SK-N-SH (cell line): ENCODE data around the gene LRRC37B. TPM values are rescaled to one million over a fixed set of nuclear protein-coding genes. Genes with fewer than 3 reads are reported as not detected.
"Not testable (repeated sequence)": the region's sequence is repeated elsewhere in the genome, so short reads cannot be mapped to it uniquely, and the experiment has no call there.

Source experiments
- CTCF ChIA-PET: fragments of 300-600, 350-600 bp; formaldehyde crosslinking; extraction: SDS; loops from one replicate; lab custom pipeline; 2021; lab: Yijun Ruan, JAX
- POLR2A ChIA-PET: fragments of 350-600 bp; sonication (Branson Sonifier 250); formaldehyde crosslinking; extraction: SDS; loops from one replicate; lab custom pipeline; 2020; ENCODE audit warnings: antibody characterized with exemption, inconsistent platforms; lab: Yijun Ruan, JAX
- DNase-seq: peaks from one replicate; pipeline ENCODE4 v3.0.0; 2012
- H2AFZ ChIP-seq: fragments of 200-600 bp; sonication (generic); 2 replicates; pipeline ENCODE4 v1.8.1; 2016; ENCODE audit warnings: antibody characterized with exemption, mild to moderate bottlenecking, low read depth
- H3F3A ChIP-seq: fragments of 200-600 bp; sonication (generic); replicated peaks from 2 replicates; pipeline ENCODE3; 2016; ENCODE audit warnings: antibody characterized with exemption, mild to moderate bottlenecking; ENCODE audit not compliant: insufficient read depth
- H3K27ac ChIP-seq, 2 experiments: fragments of 200-500 bp in 1 of 2; fragments of 200-600 bp in 1 of 2; sonication (Bioruptor generic) in 1 of 2; sonication (generic), shearing (Covaris generic) in 1 of 2; 2 replicates each; pipeline versions ENCODE4 v1.5.1 to v1.6.1; 2014 to 2016; ENCODE audit warnings: low read depth in 2 of 2, inconsistent platforms in 1 of 2, low read length in 1 of 2, mild to moderate bottlenecking in 1 of 2, mixed read lengths in 1 of 2
- H3K27me3 ChIP-seq: fragments of 200-600 bp; sonication (generic), shearing (Covaris generic); 2 replicates; pipeline ENCODE4 v1.6.1; 2016; ENCODE audit warnings: mixed run types; ENCODE audit not compliant: insufficient read depth
- H3K36me3 ChIP-seq, 2 experiments: fragments of 200-500 bp in 1 of 2; fragments of 200-600 bp in 1 of 2; sonication (Bioruptor generic) in 1 of 2; sonication (generic) in 1 of 2; replicated peaks in 1 of 2; 2 replicates each; pipeline versions ENCODE3 to v1.5.1; 2014 to 2016; ENCODE audit warnings: low read length in 1 of 2, mild to moderate bottlenecking in 1 of 2; ENCODE audit not compliant: insufficient read depth in 2 of 2, control insufficient read depth in 1 of 2
- H3K4me1 ChIP-seq, 2 experiments: fragments of 200-500 bp in 1 of 2; fragments of 200-600 bp in 1 of 2; sonication (Bioruptor generic) in 1 of 2; sonication (generic), shearing (Covaris generic) in 1 of 2; 2 replicates each; pipeline versions ENCODE4 v1.5.1 to v1.6.1; 2014 to 2016; ENCODE audit warnings: low read depth in 1 of 2, low read length in 1 of 2, mixed run types in 1 of 2; ENCODE audit not compliant: insufficient read depth in 2 of 2, control insufficient read depth in 1 of 2
- H3K4me2 ChIP-seq: fragments of 200-600 bp; sonication (generic), shearing (Covaris generic); 2 replicates; pipeline ENCODE4 v1.6.1; 2017; ENCODE audit warnings: mixed run types
- H3K4me3 ChIP-seq, 2 experiments: fragments of 200-500 bp in 1 of 2; fragments of 200-600 bp in 1 of 2; sonication (Bioruptor generic) in 1 of 2; sonication (generic), shearing (Covaris generic) in 1 of 2; 2 replicates each; pipeline versions ENCODE4 v1.5.1 to v1.8.1; 2014 to 2016; ENCODE audit warnings: low read depth in 2 of 2, inconsistent platforms in 1 of 2, low read length in 1 of 2, mild to moderate bottlenecking in 1 of 2, mixed read lengths in 1 of 2, moderate library complexity in 1 of 2
- H3K79me2 ChIP-seq: fragments of 200-600 bp; sonication (generic); 2 replicates; pipeline ENCODE4 v1.8.1; 2017; ENCODE audit warnings: mild to moderate bottlenecking; ENCODE audit not compliant: insufficient read depth
- H3K9ac ChIP-seq: fragments of 200-600 bp; sonication (generic); 2 replicates; pipeline ENCODE4 v1.6.1; 2017; ENCODE audit warnings: mixed run types
- H3K9me2 ChIP-seq: fragments of 200-600 bp; sonication (generic); 2 replicates; pipeline ENCODE4 v1.6.1; 2017; ENCODE audit warnings: mixed run types
- H3K9me3 ChIP-seq: fragments of 200-600 bp; sonication (generic); 2 replicates; pipeline ENCODE4 v1.6.1; 2017; ENCODE audit warnings: mixed run types, mild to moderate bottlenecking, moderate library complexity
- H4K20me1 ChIP-seq: fragments of 200-600 bp; sonication (generic); 2 replicates; pipeline ENCODE4 v1.6.1; 2017; ENCODE audit warnings: mild to moderate bottlenecking, mixed run types; ENCODE audit not compliant: insufficient read depth
- EZH2phosphoT487 ChIP-seq: fragments of 200-600 bp; sonication (generic); IDR thresholded peaks from 2 replicates; pipeline ENCODE4 v1.6.1; 2017; ENCODE audit warnings: low read depth, mixed run types, mild to moderate bottlenecking, antibody characterized with exemption, moderate library complexity, borderline replicate concordance
- FOXJ3 ChIP-seq: sonication (generic); formaldehyde crosslinking; IDR thresholded peaks from 2 replicates; pipeline ENCODE4 v1.5.1; 2020; ENCODE audit warnings: mild to moderate bottlenecking, missing genetic modification reagents
- FOXM1 ChIP-seq: IDR thresholded peaks from 2 replicates; pipeline ENCODE4 v1.4.0; 2012; ENCODE audit warnings: low read depth, mild to moderate bottlenecking
- MXI1 ChIP-seq: IDR thresholded peaks from 2 replicates; pipeline ENCODE4 v1.6.1; 2012; ENCODE audit warnings: mild to moderate bottlenecking, low read depth, low read length, improper control_type of control experiment
- NRF1 ChIP-seq: IDR thresholded peaks from 2 replicates; pipeline ENCODE4 v1.6.1; 2012; ENCODE audit warnings: low read depth, mild to moderate bottlenecking, low read length
- RAD21 ChIP-seq: IDR thresholded peaks from 2 replicates; pipeline ENCODE4 v1.6.1; 2012; ENCODE audit warnings: mild to moderate bottlenecking, low read length
- REST ChIP-seq: IDR thresholded peaks from 2 replicates; pipeline ENCODE4 v1.6.1; 2012; ENCODE audit warnings: mild to moderate bottlenecking, low read depth, low read length, moderate library complexity
- SIN3A ChIP-seq: IDR thresholded peaks from 2 replicates; pipeline ENCODE4 v1.6.1; 2012; ENCODE audit warnings: low read depth, mild to moderate bottlenecking, low read length, moderate library complexity, borderline replicate concordance
- TAF1 ChIP-seq: IDR thresholded peaks from 2 replicates; pipeline ENCODE4 v1.6.1; 2012; ENCODE audit warnings: low read depth, mild to moderate bottlenecking, low read length, moderate library complexity, borderline replicate concordance
- YY1 ChIP-seq: IDR thresholded peaks from 2 replicates; pipeline ENCODE4 v1.4.0; 2012; ENCODE audit warnings: low read depth, mild to moderate bottlenecking
- WGBS: methylation state at CpG from one replicate; pipeline ENCODE4 v1.1.6; 2017; ENCODE audit warnings: low lambda C conversion rate; 5-methylcytosine and 5-hydroxymethylcytosine counted together
- polyA plus RNA-seq, 3 experiments: library from polyadenylated mRNA; depleted of rRNA; stranded (reverse); fragments of >200 nt; gene quantifications; 2 replicates each; pipeline ENCODE4 v1.2.3, GENCODE V29; 2012
- TF ChIP-seq, protein P1 (sequence below): IDR thresholded peaks from 2 replicates; pipeline ENCODE4 v1.4.0; 2012; ENCODE audit warnings: low read depth, borderline replicate concordance

The LRRC37B gene
- polyA plus RNA-seq, 1 of the 3 experiments (the other 2 are of a cell fraction), result 9.3 TPM

DNA sequence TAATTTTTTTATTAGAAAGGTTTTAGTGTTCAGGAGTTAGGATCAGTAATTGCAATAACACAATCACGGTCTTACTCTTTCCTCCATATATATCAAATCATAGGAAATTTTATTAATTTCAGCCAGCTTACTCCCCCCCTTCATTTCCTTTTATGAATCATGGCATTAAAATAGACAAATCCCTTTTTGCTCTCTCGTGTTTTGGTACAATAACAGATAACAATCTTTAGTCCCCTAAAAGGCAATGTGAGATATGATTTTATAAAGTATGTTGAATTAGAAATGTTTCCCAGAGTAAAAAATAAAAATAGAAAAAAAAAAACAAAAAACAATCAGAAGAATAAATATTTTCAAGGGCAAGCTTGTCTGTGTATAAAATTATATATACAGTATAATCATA, 92.5 kb downstream of the LRRC37B start:
- WGBS, result 14% methylated on average over 2 of the region's 2 CpGs
- peaks cover 10% of the 10 kb centered on the region for H3F3A ChIP-seq
- peak overlapping the region in 1 of 2 experiments; percentile 21; a peak in 2 of 4 replicates for H3K27ac ChIP-seq
- no peak for DNase-seq
- TF ChIP-seq NRF1 (no peak), TAF1 (no peak), FOXJ3 (CRISPR knock-in tag) (no peak), EZH2phosphoT487 (no peak), FOXM1 (no peak), RAD21 (no peak), MXI1 (no peak), SIN3A (no peak), YY1 (no peak), REST (no peak)
- TF ChIP-seq, protein P1, sequence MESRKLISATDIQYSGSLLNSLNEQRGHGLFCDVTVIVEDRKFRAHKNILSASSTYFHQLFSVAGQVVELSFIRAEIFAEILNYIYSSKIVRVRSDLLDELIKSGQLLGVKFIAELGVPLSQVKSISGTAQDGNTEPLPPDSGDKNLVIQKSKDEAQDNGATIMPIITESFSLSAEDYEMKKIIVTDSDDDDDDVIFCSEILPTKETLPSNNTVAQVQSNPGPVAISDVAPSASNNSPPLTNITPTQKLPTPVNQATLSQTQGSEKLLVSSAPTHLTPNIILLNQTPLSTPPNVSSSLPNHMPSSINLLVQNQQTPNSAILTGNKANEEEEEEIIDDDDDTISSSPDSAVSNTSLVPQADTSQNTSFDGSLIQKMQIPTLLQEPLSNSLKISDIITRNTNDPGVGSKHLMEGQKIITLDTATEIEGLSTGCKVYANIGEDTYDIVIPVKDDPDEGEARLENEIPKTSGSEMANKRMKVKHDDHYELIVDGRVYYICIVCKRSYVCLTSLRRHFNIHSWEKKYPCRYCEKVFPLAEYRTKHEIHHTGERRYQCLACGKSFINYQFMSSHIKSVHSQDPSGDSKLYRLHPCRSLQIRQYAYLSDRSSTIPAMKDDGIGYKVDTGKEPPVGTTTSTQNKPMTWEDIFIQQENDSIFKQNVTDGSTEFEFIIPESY, result no peak
- TF ChIP-seq, all 33 proteins: peak for 0
- H3K36me3 ChIP-seq, result no peaks in the 10 kb centered on the region
- peak overlapping the region; percentile 42; the same call in 1 of the 2 replicates for H3K4me2 ChIP-seq
- H3K9me3 ChIP-seq, result no peaks in the 10 kb centered on the region
- no peak overlapping the region for H3K9ac ChIP-seq
- no peaks in the 10 kb centered on the region for H4K20me1 ChIP-seq
- peaks cover 0 to 27% of the 10 kb centered on the region in 2 experiments; a peak in 2 of 4 replicates for H3K4me1 ChIP-seq
- H3K27me3 ChIP-seq, result no peaks in the 10 kb centered on the region
- H3K4me3 ChIP-seq, result no peak overlapping the region
- no peaks in the 10 kb centered on the region for H3K9me2 ChIP-seq
- ChIA-PET POLR2A (no interaction called here), CTCF (interaction anchor here (1.2 kb wide), 1 partner anchor 39 kb away, joined by 3 read pairs; no protein-coding TSS in a partner anchor)
- H2AFZ ChIP-seq, result no peak overlapping the region; the same call in 1 of the 2 replicates
- no peaks in the 10 kb centered on the region for H3K79me2 ChIP-seq

GRCh38 chr17:32100323-32100722, 93.1 kb downstream of the LRRC37B start:
- H3K9me3 ChIP-seq, POLR2A ChIA-PET, H3K9me2 ChIP-seq, H4K20me1 ChIP-seq, H3K4me3 ChIP-seq, DNase-seq, H3K27me3 ChIP-seq, H3K4me2 ChIP-seq, H3K36me3 ChIP-seq, H3K79me2 ChIP-seq, H3K9ac ChIP-seq: not testable (repeated sequence)
- WGBS, result 88% methylated on average over 8 of the region's 8 CpGs
- Histone ChIP-seq H2AFZ (peak overlapping the region; percentile 28; the same call in 1 of the 2 replicates), H3K4me1 (peaks cover 0 to 27% of the 10 kb centered on the region in 2 experiments; a peak in 2 of 4 replicates), H3K27ac (0 out of 4 replicates have a peak overlapping the region, but pooled peaks of 1 of the 2 experiments have one; percentile 21), H3F3A (peaks cover 10% of the 10 kb centered on the region)
- CTCF ChIA-PET, result interaction anchor here (1.2 kb wide), 1 partner anchor 38 kb away, joined by 3 read pairs; no protein-coding TSS in a partner anchor
